Activated CD8-positive, alpha-beta memory T cell treated with anti-CD3 and anti-CD28 coated beads for 36 hours (primary cell): ENCODE measurements around the gene MPP7. TPM values are rescaled to one million over a fixed set of nuclear protein-coding genes. Genes with fewer than 3 reads are reported as not detected.

Source experiments
- CTCF ChIA-PET: fragments of 350-600 bp; sonication (Branson Sonifier 250); formaldehyde crosslinking; loops from one replicate; lab custom pipeline; 2021; ENCODE audit warnings: antibody characterized with exemption; lab: Charles Lee
- POLR2A ChIA-PET: fragments of 350-600 bp; sonication (Branson Sonifier 250); formaldehyde crosslinking; loops from one replicate; lab custom pipeline; 2021; ENCODE audit warnings: antibody characterized with exemption; lab: Charles Lee
- total RNA-seq, 2 experiments: library from RNA; stranded (reverse); gene quantifications; one replicate each; pipeline ENCODE4 v1.2.3, GENCODE V29; 2021

The MPP7 gene
- total RNA-seq, 2 experiments from 2014 or later = 4.5 to 5.8 TPM

- ChIA-PET POLR2A (no interaction called here), CTCF (no interaction called here)
Observed at GRCh38 chr10:28283251-28283650, 19.6 kb downstream of the MPP7 start.

- CTCF ChIA-PET = interaction anchor here (0.5 kb wide), 1 partner anchor 1416 kb away, joined by 3 read pairs; no protein-coding TSS in a partner anchor
- POLR2A ChIA-PET = interaction anchor here (0.6 kb wide), 1 partner anchor 12 kb away, joined by 4 read pairs; no protein-coding TSS in a partner anchor
Observed at GRCh38 chr10:28282336-28282735, 20.5 kb downstream of the MPP7 start.

GRCh38 chr10:28281726-28282315, 21.0 kb downstream of the MPP7 start:
- ChIA-PET POLR2A (interaction anchor here (0.6 kb wide), 1 partner anchor 11 kb away, joined by 4 read pairs; no protein-coding TSS in a partner anchor), CTCF (interaction anchor here (0.5 to 0.7 kb wide), 2 partner anchors 24 to 1417 kb away, joined by 3 read pairs; no protein-coding TSS in a partner anchor)

DNA sequence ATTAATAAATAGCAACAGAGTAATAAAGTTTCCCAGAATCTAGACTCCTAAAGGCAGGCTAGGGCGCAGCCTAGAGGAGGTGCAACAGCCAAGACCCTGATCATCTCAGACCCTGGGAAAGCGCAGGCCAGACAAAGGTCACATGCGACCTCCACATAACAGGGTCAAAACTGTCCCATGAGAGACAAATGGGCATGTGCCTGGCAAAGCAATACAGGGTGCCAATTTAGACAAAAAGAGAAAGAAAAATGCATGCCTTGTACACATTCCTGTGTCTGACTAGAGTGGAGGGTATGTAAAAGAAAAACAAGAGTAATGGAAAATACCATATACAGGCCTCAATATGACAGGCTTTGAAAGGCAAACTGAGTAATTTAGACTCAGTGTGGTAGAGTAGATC, 22.2 kb downstream of the MPP7 start:
- CTCF ChIA-PET = no interaction called here
- POLR2A ChIA-PET = no interaction called here

DNA sequence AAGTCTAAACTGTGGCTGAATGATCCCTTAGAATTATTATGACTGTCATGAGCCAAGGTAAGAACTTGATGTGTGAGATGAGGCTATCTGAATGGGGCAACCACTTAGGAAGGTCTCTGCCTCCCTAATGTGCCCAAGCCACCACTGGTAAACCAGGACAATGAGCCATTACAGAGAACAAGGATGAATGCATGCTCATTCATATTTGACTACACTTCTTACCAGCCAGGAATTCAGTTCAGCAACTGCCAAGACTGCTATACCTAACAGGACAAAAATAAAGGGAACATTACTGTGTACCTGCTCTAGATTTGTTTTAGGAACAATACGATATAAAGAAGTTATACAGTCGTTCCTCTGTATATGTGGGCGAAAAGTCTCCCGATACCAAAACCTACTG, 23.0 kb downstream of the MPP7 start:
- POLR2A ChIA-PET = no interaction called here

DNA sequence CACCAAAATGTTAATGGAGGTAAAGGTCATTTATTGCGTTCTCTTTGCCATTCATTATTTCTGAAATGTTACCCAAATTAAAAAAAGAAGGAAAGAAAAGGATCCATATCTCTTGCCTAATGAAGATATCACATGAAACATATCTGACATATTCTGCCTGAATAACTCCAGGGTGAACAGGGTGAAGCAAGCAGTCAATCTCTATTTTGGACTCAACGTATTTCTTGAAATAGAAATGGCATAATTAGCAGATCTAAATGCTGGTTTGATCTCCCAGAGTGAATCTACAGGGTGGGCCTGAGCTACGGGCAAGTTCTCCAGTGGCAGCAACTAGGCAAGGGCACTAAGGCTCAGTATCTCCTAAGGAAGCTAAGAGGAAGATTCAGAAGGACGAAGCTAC, 24.0 kb downstream of the MPP7 start:
- CTCF ChIA-PET = no interaction called here

More for the DNA sequence above, 23.0 kb downstream of the MPP7 start:
- CTCF ChIA-PET = no interaction called here

DNA sequence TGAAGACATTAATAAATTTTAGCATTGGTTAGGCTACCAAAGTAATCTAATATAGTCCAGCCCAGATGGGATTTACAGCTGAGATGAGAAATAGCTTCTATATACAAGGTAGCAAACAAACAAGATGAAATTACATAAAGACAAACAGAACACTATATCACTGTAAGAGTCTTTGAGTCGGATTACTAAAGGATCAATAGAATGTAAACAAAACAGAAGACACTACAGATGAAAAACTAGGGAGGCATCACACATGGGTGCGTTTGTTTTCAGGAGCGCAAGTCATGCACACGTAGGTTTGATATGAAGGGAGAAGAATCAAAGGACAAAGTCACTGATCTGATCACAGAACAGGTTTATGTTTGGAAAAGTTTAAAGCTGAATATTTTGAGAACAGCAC, 26.5 kb downstream of the MPP7 start:
- POLR2A ChIA-PET = no interaction called here
- CTCF ChIA-PET = interaction anchor here (0.5 to 1.3 kb wide), 3 partner anchors 45 to 841 kb away, joined by 3 read pairs; no protein-coding TSS in a partner anchor

More for the DNA sequence above, 24.0 kb downstream of the MPP7 start:
- POLR2A ChIA-PET = no interaction called here

DNA sequence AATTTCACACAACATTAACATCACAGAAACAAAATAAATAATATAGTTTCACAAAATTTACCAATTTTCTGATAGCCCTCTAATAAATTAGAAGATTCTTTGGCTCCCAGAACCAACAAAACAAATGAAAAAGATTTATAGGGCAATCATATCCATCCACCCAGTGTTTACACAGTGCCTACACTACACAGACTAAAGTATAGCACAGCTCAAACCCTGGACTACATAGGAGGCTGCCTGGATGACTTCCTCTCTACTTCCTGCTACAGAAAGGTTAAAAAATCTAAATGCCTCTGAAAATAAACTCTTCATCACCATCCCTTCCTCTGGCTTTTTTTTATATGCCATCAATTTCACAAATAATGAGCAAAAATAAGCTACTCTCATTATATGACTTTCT, 28.4 kb downstream of the MPP7 start:
- POLR2A ChIA-PET = no interaction called here
- CTCF ChIA-PET = no interaction called here

GRCh38 chr10:28273343-28273742, 29.5 kb downstream of the MPP7 start:
- POLR2A ChIA-PET = no interaction called here
- CTCF ChIA-PET = no interaction called here

DNA sequence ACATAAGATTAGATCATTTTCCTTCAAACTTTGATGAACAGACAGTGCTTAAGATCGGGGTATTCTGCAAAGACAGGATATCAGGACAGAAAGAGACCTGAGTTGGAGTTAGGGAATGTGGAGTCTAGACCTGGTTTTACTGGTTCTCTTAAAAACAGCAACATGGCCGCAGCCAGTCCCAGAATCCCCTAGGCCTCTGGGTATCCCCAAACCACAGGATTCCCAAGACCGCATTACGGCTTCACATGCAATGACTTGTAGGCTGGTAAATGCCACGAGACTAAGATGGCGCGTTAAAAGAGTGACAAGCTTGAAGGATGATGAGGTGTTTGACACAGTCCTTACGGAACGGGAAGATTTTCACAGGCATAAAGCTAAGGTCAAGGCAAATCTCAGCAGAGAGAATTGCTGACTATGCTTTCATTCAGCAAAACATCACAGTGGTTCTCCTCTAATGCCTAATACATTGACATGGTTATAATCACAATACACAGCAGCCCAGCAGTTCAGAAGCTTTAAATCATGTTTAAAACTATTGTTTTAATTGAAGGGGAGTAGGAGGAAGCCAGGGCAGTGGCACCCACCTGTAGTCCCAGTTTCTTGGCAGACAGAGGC, 32.9 kb downstream of the MPP7 start:
- ChIA-PET CTCF (no interaction called here), POLR2A (no interaction called here)

DNA sequence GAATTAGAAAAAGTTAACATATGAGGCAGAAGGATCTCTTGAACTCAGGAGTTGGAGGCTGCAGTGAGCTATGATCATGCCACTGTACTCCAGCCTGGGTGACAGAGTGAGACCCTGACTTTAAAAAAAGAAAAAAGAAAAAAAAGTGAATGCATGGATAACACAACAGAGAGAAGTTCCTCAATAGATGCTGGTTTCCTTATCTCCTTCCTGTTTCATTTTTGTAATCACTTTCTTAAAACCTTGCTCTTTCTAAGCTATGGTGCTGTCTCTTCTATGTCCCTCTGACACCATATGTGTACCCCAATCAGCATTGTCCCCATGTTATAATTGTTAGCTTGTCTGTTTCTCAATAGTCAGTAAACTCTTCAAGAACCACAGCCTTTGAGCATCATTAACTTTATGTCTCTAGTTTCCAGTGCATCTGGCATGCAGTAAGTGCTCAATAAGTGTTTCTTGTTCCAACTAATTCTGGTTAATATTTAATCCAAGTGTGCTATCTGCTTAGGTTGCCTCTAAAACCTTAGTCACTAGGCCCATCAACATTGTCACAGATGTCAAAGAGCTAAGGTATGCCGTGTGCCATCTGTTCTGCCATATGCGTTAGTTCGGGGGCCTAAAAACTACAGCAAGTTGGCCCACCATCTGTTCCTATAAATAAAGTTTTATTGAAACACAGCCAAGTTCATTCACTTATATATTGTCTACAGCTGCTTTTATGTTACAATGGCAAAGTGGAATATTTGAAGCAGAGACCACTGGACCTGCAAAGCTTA, 36.2 kb downstream of the MPP7 start:
- POLR2A ChIA-PET = no interaction called here
- CTCF ChIA-PET = interaction anchor here (1.9 kb wide), 1 partner anchor 114 kb away, joined by 7 read pairs; no protein-coding TSS in a partner anchor

DNA sequence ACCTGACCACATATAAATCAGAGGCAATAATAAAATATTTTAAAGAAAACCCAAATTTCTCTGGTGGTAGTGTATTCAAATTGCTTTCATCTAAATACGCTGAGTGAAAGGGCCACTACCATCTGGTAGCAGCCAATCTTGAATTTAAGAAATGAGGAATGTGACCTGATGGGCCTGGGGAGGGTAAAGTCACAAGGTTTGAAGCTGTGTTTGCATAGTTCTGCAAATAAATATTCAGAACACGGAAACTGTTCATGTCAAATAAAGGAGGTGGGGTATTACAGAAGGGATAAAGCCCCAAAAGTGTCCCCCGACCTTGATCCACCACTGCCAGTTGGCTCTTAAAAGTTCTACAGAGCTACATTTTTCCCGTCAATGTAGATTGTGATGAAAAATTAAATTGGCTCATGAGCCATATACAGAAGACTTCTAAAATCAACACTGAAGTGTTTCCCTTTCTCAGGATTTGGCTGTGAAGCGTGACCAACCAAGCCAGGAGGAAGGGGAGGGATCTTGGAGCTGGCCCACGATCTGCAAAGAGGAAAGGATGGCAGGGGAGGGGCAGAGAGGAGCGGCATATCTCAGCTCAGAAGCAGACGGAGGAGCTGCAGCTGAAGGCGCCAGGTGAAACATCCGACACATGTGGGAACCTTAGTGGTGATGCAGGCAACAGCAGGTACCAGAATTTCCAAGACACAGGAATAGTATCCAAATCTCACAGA, 39.6 kb downstream of the MPP7 start:
- ChIA-PET POLR2A (interaction anchor here (1.0 kb wide), 1 partner anchor 40 kb away, joined by 3 read pairs; no protein-coding TSS in a partner anchor), CTCF (interaction anchor here (1.1 kb wide), 1 partner anchor 119 kb away, joined by 4 read pairs; no protein-coding TSS in a partner anchor)

GRCh38 chr10:28256776-28257175, 46.1 kb downstream of the MPP7 start:
- ChIA-PET POLR2A (no interaction called here), CTCF (interaction anchor here (1.2 kb wide), 1 partner anchor 25 kb away, joined by 3 read pairs; no protein-coding TSS in a partner anchor)

DNA sequence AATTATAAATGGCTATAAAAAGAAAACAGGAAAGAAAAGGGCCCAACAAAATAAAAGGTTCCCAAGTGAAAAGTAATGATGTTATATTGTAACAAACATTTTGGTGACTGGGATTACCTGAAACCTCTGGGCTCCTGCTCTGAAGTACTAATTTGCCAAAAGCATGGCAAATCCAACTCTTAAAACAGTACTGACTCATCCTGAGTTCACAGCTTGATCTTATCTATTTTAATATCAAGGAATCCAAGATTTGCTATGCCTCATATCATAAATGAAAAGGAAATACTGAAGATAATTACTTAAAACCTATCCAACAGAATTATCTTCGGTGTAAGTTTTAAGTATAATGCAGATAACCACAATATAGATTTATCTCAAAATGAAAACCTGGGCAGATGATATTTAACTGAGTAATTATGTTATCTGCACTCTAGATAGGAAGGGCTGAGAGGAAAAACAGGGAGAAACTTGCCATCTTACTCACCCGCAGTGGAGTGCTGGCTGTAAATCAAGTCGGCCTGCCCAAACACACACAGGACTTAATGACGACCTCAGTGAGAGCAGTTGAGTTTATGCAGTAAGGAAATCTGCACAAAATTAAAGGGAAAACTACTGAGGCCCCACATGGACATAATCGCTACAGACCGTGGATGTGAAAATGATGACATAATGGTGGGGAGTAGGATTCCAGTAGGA, 48.4 kb downstream of the MPP7 start:
- ChIA-PET POLR2A (no interaction called here), CTCF (interaction anchor here (0.7 to 4.2 kb wide), 3 partner anchors 49 to 292 kb away, joined by 4 to 19 read pairs (median 4); no protein-coding TSS in a partner anchor)

- CTCF ChIA-PET = interaction anchor here (0.7 to 4.2 kb wide), 3 partner anchors 50 to 141 kb away, joined by 4 to 19 read pairs (median 5); partner anchors contain the start of gene MPP7
- POLR2A ChIA-PET = no interaction called here
Observed at GRCh38 chr10:28253169-28253785, 49.6 kb downstream of the MPP7 start.
